Measurements from ENCODE around the gene ZNF668.

ZNF668 gene

DNA sequence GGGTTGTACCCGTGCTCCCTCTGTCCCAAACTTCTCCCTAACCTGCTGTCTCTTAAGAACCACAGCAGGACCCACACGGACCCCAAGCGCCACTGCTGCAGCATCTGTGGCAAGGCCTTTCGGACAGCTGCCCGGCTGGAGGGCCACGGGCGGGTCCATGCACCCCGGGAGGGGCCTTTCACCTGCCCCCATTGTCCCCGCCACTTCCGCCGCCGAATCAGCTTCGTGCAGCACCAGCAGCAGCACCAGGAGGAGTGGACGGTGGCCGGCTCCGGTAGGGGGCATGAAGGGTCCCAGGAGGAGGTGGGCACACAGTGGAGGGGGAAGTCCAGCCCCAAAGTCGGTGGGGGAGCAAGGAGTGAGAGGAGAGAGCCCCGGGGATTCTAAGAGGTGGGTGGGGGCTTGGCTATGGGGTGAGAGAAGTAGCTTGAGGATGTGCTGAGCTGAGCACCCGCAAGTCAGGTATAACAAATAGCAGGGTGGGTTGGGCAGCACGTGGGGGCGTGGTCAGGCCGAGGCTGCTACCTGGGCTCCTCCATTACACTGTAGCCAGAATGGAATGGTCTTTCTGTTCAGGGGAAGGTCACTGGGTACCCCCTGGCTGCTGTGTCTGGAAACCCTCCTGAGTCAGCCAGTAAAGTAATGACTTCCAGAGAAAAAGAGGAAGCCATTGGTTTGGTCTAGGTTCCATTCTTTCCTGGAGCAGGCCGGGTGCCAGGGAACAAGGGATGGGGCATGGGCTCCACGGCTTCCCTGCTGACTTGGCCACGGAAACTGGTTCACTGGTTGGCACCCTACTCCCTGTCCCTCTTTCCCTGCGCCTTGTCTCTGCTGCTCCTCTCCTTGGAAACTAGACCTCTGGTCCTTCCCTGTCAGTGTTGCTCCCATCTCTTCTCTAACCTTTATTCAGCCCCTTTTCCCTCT is 7.7 kb upstream of the ZNF668 start:
- no peak for DNase-seq (ENCODE audit: insufficient read length, low spot score)
- no peak for TF ChIP-seq POLR2A (IDR thresholded peaks at IDR 0.05; ENCODE audit: low read depth, low read length)
- no peak for FAIRE-seq

DNA sequence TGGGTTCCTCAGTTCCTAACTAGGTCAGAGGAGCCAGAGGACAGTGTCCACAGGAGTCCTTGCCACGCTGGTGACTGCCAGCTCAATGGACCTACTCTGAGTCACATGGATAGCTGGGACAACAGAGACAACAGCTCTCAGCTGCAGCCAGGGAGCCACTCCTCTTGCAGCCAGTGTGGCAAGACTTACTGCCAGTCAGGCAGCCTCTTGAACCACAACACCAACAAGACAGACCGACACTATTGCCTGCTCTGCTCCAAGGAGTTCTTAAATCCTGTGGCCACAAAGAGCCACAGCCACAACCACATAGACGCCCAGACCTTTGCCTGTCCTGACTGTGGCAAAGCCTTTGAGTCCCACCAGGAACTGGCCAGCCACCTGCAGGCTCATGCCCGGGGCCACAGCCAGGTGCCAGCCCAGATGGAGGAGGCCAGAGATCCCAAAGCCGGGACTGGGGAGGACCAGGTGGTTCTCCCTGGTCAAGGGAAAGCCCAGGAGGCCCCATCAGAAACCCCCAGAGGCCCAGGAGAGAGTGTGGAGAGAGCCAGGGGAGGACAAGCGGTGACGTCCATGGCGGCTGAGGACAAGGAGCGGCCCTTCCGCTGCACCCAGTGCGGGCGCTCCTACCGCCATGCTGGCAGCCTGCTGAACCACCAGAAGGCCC is 6.8 kb upstream of the ZNF668 start:
- DNase-seq (ENCODE audit: insufficient read length, low spot score), result no peak
- FAIRE-seq, result no peak
- TF ChIP-seq POLR2A (IDR thresholded peaks at IDR 0.05; ENCODE audit: low read depth, low read length), result no peak

GRCh38 chr16:31080035-31080629 is 6.1 kb upstream of the ZNF668 start:
- DNase-seq (ENCODE audit: insufficient read length, low spot score) (no peak), FAIRE-seq (no peak)
- no peak for TF ChIP-seq POLR2A (IDR thresholded peaks at IDR 0.05; ENCODE audit: low read depth, low read length)

- DNase-seq (ENCODE audit: insufficient read length, low spot score) (no peak), FAIRE-seq (no peak)
- TF ChIP-seq POLR2A (IDR thresholded peaks at IDR 0.05; ENCODE audit: low read depth, low read length), result no peak
Measured at GRCh38 chr16:31079342-31079944, 5.4 kb upstream of the ZNF668 start.

DNA sequence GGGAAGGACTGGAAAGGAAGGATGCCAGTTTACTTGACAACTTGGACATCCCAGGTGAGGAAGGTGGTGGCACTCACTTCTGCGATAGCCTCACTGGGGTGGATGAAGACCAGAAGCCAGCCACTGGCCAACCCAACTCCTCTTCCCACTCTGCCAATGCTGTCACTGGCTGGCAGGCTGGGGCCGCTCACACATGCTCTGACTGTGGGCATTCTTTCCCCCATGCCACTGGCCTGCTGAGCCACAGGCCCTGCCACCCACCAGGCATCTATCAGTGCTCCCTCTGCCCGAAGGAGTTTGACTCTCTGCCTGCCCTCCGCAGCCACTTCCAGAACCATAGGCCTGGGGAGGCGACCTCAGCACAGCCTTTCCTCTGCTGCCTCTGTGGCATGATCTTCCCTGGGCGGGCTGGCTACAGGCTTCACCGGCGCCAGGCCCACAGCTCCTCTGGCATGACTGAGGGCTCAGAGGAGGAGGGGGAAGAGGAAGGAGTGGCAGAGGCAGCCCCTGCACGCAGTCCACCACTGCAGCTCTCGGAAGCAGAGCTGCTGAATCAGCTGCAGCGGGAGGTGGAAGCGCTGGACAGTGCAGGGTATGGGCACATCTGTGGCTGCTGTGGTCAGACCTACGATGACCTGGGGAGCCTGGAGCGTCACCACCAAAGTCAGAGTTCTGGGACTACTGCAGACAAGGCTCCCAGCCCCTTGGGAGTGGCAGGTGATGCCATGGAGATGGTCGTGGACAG is 4.7 kb upstream of the ZNF668 start:
- FAIRE-seq (no peak), DNase-seq (ENCODE audit: insufficient read length, low spot score) (no peak)
- no peak for TF ChIP-seq POLR2A (IDR thresholded peaks at IDR 0.05; ENCODE audit: low read depth, low read length)

- DNase-seq (ENCODE audit: insufficient read length, low spot score) (no peak), FAIRE-seq (no peak)
- TF ChIP-seq POLR2A (IDR thresholded peaks at IDR 0.05; ENCODE audit: low read depth, low read length), result no peak
Measured at GRCh38 chr16:31077592-31078396, 3.8 kb upstream of the ZNF668 start.

GRCh38 chr16:31077024-31077423 is 3.0 kb upstream of the ZNF668 start:
- DNase-seq (ENCODE audit: insufficient read length, low spot score) (no peak), FAIRE-seq (no peak)
- no peak for TF ChIP-seq POLR2A (IDR thresholded peaks at IDR 0.05; ENCODE audit: low read depth, low read length)

DNA sequence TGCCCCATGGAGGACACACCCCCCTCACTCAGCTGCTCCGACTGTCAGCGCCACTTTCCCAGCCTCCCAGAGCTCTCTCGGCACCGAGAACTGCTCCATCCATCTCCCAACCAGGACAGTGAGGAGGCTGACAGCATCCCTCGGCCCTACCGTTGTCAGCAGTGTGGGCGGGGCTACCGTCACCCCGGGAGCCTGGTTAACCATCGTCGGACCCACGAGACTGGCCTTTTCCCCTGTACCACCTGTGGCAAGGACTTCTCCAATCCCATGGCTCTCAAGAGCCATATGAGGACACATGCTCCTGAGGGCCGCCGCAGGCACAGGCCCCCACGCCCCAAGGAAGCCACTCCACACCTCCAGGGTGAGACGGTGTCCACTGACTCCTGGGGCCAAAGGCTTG is 2.3 kb upstream of the ZNF668 start:
- DNase-seq (ENCODE audit: insufficient read length, low spot score) (no peak), FAIRE-seq (no peak)
- TF ChIP-seq POLR2A (IDR thresholded peaks at IDR 0.05; ENCODE audit: low read depth, low read length), result no peak

DNA sequence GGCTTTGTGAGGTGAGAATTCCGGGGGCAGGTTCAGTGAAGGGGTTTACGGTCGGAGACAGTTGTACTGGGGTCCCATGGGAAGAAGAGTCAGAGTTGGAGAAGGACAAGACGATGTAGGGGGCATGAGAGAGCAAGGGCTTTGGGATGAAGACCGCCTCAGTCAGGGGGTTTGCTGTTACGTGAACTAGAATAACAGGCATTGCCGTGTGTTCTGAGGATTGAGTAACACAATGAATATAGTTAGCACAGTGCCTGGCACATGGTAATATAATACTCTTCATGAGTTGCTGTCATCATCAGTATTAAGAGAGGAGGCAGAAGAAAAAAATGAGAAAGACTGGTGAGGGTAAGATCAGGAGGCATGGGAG is 759 bp upstream of the ZNF668 start:
- FAIRE-seq (no peak), DNase-seq (ENCODE audit: insufficient read length, low spot score) (no peak)
- no peak for TF ChIP-seq POLR2A (IDR thresholded peaks at IDR 0.05; ENCODE audit: low read depth, low read length)

DNA sequence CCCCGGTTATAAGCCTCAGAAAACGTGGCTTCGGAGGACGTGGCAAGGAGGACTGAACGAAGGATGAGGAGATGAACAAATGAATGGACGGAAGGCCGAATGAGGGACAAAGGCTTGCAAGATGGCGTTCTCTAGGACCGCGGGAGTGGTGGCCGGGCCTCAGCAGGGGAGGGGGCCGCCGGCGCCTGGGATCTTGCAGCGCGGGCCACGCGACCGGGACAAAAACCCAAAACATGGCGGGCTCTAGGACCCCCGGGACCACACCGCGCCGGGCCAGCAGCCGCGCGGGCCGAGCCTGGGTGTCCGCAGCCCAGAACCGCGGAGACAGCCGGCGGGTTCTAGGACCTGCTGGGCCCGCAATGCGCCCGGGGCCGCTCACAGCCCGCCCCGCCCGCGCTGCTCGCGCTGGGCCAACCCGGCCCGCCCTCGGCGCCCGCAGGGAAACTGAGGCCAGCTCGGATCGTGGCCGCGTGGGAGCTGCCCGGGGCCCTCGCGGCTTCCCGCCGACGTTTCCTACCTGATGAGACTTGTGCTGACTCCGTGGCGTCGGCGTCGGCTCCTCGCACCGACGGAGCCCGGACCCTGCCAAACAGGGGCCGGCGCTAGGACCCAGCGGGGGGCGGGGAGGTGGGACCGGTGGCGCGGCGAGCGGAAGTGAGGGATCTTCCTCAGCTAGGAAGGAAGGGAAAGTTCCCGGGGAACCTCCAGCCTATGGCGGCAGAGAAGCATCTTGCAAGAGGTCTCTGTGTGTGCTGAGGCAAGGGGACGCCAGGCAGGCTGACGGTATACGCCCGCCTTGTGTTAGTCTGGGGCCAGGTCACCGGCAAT is 684 bp downstream of the ZNF668 start:
- DNase-seq (ENCODE audit: insufficient read length, low spot score) (peak; percentile 88), FAIRE-seq (no peak)
- peak; percentile 43 for TF ChIP-seq POLR2A (IDR thresholded peaks at IDR 0.05; ENCODE audit: low read depth, low read length)

- DNase-seq (ENCODE audit: insufficient read length, low spot score), result no peak
- TF ChIP-seq POLR2A (IDR thresholded peaks at IDR 0.05; ENCODE audit: low read depth, low read length), result no peak; the same call in 1 of the 2 replicates
Measured at GRCh38 chr16:31072540-31073141, 1.4 kb downstream of the ZNF668 start.

GRCh38 chr16:31071861-31072260 is 2.2 kb downstream of the ZNF668 start:
- no peak for TF ChIP-seq POLR2A (IDR thresholded peaks at IDR 0.05; ENCODE audit: low read depth, low read length)
- DNase-seq (ENCODE audit: insufficient read length, low spot score) (no peak), FAIRE-seq (no peak)

More at GRCh38 chr16:31072540-31073141, 1.4 kb downstream of the ZNF668 start:
- FAIRE-seq, result no peak
